T-helper 22 cell (primary cell): ENCODE measurements around the gene GNPAT.

Experiments used
- DNase-seq: peaks from one replicate; pipeline ENCODE4 v3.0.0-alpha.2; 2020; ENCODE audit warnings: low read depth

GNPAT gene

GRCh38 chr1:231242516-231243198, 1.6 kb downstream of the GNPAT start:
- DNase-seq = no peak

DNA sequence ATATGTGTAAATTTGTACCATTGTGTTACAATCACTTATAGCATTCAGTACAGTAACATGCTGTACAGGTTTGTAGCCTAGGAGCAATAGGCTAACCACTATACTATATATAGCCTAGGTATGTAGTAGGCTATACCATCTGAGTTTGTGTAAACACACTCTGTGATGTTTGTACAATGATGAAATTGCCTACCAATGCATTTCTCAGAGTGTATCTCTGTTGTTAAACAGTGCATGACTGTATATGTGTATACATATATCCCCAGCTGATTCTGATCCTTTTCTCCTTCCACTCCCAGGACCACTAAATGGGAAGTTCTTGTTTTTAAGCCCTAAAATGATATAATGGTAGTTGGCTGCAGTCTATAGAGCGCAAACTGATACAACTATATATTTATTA, 7.8 kb downstream of the GNPAT start:
- no peak for DNase-seq

DNA sequence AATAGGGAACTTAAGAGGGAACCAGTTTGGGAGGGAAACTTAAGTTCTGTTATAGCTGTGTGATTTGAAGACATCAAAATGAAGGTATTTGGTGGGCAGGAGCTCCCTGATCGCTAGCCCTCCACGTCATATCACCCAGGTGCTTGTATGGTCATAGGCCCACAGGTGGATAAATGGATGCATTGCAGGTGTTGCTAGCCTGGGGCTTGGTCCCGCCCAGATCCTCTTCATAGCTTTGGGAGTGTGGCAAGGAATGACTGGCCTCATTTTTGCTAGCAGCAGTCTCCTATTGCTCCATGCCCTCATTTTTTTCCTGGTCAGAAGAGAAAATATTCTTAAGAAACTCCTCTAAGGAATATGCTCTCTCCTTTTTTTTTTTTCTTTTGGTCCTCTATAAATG, 11.3 kb downstream of the GNPAT start:
- no peak for DNase-seq

DNA sequence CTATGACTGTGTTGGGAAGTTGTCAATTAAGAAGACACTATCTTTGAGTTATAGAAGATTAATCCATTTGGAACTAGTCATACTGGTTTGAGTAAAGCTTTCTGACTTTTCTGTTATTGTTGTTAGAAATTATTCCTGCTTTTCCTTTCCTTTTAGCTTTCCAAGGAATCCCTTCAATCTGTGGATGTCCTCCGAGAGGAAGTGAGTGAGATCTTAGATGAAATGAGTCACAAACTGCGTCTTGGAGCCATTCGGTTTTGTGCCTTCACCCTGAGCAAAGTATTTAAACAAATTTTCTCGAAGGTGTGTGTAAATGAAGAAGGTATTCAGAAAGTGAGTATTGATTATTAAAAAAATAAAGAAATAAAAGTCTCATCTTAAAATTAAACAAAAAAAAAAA, 19.3 kb downstream of the GNPAT start:
- no peak for DNase-seq

- no peak for DNase-seq
Observed at GRCh38 chr1:231264642-231265041, 23.6 kb downstream of the GNPAT start.

- DNase-seq = no peak
Observed at GRCh38 chr1:231265379-231265778, 24.4 kb downstream of the GNPAT start.

GRCh38 chr1:231266811-231267322, 25.9 kb downstream of the GNPAT start:
- no peak for DNase-seq

DNA sequence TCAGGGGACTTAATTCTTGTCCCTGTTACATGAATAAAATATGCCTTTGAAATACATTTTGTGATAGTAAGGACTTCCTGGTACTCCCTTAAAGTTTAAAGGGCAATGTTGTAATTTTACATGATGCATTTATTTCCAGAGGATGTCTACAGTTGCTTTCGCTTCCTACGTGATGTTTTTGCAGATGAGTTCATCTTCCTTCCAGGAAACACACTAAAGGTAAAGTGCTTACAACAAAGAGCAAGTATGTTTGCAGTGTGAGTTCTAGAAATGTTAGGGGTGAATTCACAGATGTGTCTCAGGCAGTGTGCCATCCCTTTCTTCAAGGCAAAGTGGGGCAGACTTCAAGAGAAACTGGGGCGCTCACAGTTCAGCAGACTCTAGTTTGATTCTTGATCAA, 31.2 kb downstream of the GNPAT start:
- DNase-seq = no peak

- no peak for DNase-seq
Observed at GRCh38 chr1:231272880-231273279, 31.9 kb downstream of the GNPAT start.

DNA sequence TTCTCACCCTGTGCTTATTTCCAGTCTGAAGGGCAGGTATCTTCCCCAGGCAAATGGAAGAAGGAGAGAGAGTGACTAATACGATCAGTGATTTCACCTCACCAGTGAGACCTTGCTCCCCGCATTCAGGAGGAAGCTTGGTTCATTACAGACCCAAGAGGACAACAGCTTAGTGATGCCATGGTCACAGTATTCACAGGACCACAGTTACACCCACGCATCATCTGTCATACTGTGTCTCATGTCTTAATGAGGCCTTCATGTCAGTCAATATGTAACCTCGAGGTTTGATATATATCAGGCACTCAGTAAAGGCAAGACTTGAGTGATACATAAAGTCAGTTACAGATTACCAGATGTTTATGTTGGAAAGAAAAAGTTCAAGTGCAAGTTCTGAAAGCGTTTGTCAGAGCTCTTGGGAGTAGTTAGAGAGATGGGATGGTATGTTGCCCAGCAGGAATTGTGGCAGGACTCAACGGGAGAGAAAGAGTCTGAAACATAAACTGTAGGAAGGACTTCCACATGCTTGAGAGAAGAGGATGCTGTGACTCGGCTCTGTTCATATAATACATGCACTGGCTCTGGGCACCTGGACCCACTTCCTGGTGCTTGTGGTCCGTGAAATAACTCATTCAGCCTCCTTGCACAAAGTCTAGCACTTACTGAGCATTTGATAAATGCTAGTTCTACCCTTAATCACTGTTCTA, 33.3 kb downstream of the GNPAT start:
- DNase-seq = no peak

- no peak for DNase-seq
Observed at GRCh38 chr1:231278100-231278790, 37.2 kb downstream of the GNPAT start.

- no peak for DNase-seq
Observed at GRCh38 chr1:231279081-231279480, 38.1 kb downstream of the GNPAT start.

- DNase-seq = no peak
Observed at GRCh38 chr1:231279683-231280082, 38.7 kb downstream of the GNPAT start.

DNA sequence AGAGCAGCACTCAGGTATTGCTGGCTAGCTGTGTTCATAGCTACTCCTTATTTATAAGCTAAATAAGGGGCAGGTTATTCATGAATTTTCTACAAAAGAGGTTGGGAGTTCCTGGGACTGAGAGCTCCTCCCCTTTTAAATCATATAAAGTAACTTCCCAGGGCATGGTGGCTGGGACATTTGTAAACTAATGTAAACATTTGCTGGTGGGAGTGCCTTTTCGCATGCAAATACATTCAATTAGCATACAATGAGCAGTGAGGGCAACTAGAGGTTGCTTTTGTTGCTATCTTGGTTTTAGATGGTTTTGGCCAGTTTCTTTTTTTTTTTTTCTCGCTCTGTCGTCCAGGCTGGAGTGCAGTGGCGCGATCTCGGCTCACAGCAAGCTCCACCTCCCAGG, 43.4 kb downstream of the GNPAT start:
- no peak for DNase-seq

- DNase-seq = no peak
Observed at GRCh38 chr1:231286603-231287002, 45.6 kb downstream of the GNPAT start.

DNA sequence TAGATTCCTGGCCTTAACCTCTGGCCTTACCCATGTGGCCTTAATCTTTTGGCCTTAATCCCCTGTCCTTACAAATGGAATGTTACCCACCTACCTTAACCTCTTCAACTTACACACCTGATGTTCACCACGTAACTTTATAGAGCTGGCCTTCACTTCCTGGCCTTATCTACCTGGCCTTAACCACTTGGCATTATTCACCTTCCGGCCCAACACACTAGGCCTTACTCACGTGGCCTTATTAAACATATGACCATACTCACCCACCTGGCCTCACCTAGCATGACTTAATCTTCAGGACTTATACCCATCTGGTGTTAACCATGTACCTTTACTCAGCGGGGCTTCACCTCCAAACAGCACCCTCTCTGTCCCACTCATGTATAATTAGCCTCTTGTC, 54.9 kb downstream of the GNPAT start:
- no peak for DNase-seq

GRCh38 chr1:231301990-231302389, 61.0 kb downstream of the GNPAT start:
- no peak for DNase-seq

GRCh38 chr1:231310391-231310934, 69.5 kb downstream of the GNPAT start:
- no peak for DNase-seq

GRCh38 chr1:231311720-231312431, 70.9 kb downstream of the GNPAT start:
- DNase-seq = no peak

GRCh38 chr1:231312432-231312788, 71.4 kb downstream of the GNPAT start:
- no peak for DNase-seq

DNA sequence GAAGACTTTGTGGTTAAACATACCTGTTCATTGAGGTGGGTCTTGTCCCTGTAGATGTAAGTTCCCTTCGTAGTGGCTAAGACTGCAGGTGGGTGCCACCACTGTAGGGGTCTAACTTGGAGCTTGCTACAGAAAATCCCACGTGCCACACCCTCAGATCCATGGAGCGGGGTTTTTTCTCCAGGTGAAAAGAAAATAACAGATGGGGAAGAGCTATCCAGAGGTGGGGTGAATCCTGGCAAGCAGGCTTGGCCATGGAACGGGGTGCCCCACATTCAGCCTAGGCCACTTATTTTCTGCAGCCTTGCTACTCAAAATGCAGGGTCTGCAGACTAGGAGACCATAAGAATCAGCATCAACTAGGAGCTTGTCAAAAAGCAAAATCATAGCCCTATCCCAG, 72.6 kb downstream of the GNPAT start:
- no peak for DNase-seq

DNA sequence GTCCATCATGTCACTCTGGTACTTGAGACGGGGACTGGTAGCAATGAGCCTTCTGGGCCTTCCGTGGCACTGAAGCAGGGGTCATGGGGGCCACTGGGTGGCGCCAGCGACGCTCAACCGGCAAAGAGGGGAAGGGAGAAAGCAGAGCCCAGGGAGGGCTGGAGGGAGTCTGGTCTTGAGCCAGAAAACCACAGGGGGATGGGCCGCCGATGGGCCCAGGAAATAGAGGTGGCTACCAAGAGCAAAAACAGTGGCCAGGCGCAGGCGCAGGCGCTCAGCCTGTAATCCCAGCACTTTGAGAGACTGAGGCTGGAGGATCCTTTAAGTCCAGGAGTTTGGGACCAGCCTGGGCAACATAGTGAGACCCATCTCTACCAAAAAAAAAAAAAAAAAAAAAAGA, 74.9 kb downstream of the GNPAT start:
- DNase-seq = no peak
